HG02884 (cell line): ENCODE measurements around the gene BICD2.

Experiments used
- ATAC-seq: cut with Tn5 transposase; IDR thresholded peaks from one replicate; pipeline ENCODE4 v1.9.1; 2021; ENCODE audit warnings: mild to moderate bottlenecking, moderate library complexity; ENCODE audit not compliant: unreplicated experiment

BICD2 gene

GRCh38 chr9:92749071-92749933 is 15.3 kb downstream of the BICD2 start:
- no peak for ATAC-seq

GRCh38 chr9:92748233-92748497 is 16.5 kb downstream of the BICD2 start:
- no peak for ATAC-seq

GRCh38 chr9:92747459-92748232 is 17.0 kb downstream of the BICD2 start:
- ATAC-seq = no peak

- ATAC-seq = no peak
Observed at GRCh38 chr9:92746567-92747458, 17.8 kb downstream of the BICD2 start.

- no peak for ATAC-seq
Observed at GRCh38 chr9:92745881-92746280, 18.8 kb downstream of the BICD2 start.

GRCh38 chr9:92745331-92745730 is 19.3 kb downstream of the BICD2 start:
- ATAC-seq = no peak

- no peak for ATAC-seq
Observed at GRCh38 chr9:92740969-92741368, 23.7 kb downstream of the BICD2 start.

- no peak for ATAC-seq
Observed at GRCh38 chr9:92740446-92740961, 24.1 kb downstream of the BICD2 start.

GRCh38 chr9:92740009-92740408 is 24.6 kb downstream of the BICD2 start:
- ATAC-seq = no peak

GRCh38 chr9:92739346-92739970 is 25.2 kb downstream of the BICD2 start:
- ATAC-seq = no peak

- no peak for ATAC-seq
Observed at GRCh38 chr9:92738661-92739081, 26.0 kb downstream of the BICD2 start.

- ATAC-seq = no peak
Observed at GRCh38 chr9:92737611-92738299, 26.9 kb downstream of the BICD2 start.

- ATAC-seq = no peak
Observed at GRCh38 chr9:92737216-92737606, 27.4 kb downstream of the BICD2 start.

- ATAC-seq = no peak
Observed at GRCh38 chr9:92736563-92737215, 27.9 kb downstream of the BICD2 start.

GRCh38 chr9:92735636-92736562 is 28.7 kb downstream of the BICD2 start:
- ATAC-seq = no peak

- ATAC-seq = no peak
Observed at GRCh38 chr9:92734931-92735635, 29.6 kb downstream of the BICD2 start.

GRCh38 chr9:92730897-92731296 is 33.7 kb downstream of the BICD2 start:
- no peak for ATAC-seq

GRCh38 chr9:92729735-92730155 is 34.9 kb downstream of the BICD2 start:
- no peak for ATAC-seq
